ENCODE data around the gene FNDC3B.

DNA sequence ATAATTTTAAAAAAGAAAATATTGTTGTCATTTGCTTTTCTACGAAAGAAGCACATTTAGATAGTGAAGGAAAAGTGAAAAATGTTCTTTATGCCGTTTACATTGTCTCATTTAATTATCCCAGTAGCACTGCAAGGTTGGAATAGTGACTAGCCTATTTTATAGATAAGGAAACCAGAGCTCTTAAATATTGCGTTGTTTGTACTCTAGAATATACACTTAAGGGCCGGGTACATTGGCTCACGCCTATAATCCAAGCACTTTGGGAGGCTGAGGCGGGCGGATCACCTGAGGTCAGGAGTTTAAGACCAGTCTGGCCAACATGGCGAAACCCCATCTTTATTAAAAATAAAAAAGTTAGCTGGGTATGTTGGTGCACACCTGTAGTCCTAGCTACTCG is 127.5 kb downstream of the FNDC3B start:
- TF ChIP-seq, protein P1, sequence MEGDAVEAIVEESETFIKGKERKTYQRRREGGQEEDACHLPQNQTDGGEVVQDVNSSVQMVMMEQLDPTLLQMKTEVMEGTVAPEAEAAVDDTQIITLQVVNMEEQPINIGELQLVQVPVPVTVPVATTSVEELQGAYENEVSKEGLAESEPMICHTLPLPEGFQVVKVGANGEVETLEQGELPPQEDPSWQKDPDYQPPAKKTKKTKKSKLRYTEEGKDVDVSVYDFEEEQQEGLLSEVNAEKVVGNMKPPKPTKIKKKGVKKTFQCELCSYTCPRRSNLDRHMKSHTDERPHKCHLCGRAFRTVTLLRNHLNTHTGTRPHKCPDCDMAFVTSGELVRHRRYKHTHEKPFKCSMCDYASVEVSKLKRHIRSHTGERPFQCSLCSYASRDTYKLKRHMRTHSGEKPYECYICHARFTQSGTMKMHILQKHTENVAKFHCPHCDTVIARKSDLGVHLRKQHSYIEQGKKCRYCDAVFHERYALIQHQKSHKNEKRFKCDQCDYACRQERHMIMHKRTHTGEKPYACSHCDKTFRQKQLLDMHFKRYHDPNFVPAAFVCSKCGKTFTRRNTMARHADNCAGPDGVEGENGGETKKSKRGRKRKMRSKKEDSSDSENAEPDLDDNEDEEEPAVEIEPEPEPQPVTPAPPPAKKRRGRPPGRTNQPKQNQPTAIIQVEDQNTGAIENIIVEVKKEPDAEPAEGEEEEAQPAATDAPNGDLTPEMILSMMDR (IDR thresholded peaks at IDR 0.05; ENCODE audit: control extremely low read depth in 1 of 3, insufficient read depth in 1 of 3, low read depth in 1 of 3, low read length in 3 of 3) = no peak
- TF ChIP-seq MAFK (IDR thresholded peaks at IDR 0.05; ENCODE audit: low read depth, low read length) (no peak), CHD2 (IDR thresholded peaks at IDR 0.05; ENCODE audit: low read length) (no peak), BACH1 (IDR thresholded peaks at IDR 0.05; ENCODE audit: low read length) (no peak), TCF12 (IDR thresholded peaks at IDR 0.05; ENCODE audit: low read depth, low read length) (no peak), TAF1 (IDR thresholded peaks at IDR 0.05; ENCODE audit: low read depth, low read length) (no peak), POLR2A (IDR thresholded peaks at IDR 0.05; ENCODE audit: control extremely low read depth in 1 of 2, low read depth in 2 of 2, low read length in 2 of 2) (no peak), SIN3A (conservative IDR thresholded peaks at IDR 0.05 in 1 of 2, IDR thresholded peaks at IDR 0.05 in 1 of 2; ENCODE audit: low read depth in 1 of 2, low read length in 2 of 2) (no peak), JUN (IDR thresholded peaks at IDR 0.05; ENCODE audit: low read depth, low read length) (no peak), RAD21 (IDR thresholded peaks at IDR 0.05 in 1 of 2, conservative IDR thresholded peaks at IDR 0.05 in 1 of 2; ENCODE audit: low read depth in 2 of 2, low read length in 2 of 2) (no peak), EP300 (IDR thresholded peaks at IDR 0.05; ENCODE audit: borderline replicate concordance in 1 of 2, low read depth in 2 of 2, low read length in 2 of 2) (no peak)
- TF ChIP-seq, protein P2, sequence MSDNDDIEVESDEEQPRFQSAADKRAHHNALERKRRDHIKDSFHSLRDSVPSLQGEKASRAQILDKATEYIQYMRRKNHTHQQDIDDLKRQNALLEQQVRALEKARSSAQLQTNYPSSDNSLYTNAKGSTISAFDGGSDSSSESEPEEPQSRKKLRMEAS (IDR thresholded peaks at IDR 0.05) = no peak
